Superior temporal gyrus (tissue), 1 donor: ENCODE measurements around the gene LAIR2.
A peak's percentile ranks its signal among the peaks of the same experiment; 100 is the strongest.
"Not testable (repeated sequence)": the region's sequence is repeated elsewhere in the genome, so short reads cannot be mapped to it uniquely, and the experiment has no call there.

ENCODE experiments used
- DNase-seq: peaks from one replicate; pipeline ENCODE4 v3.0.0-alpha.2; 2016; ENCODE audit errors: extremely low spot score

LAIR2 gene

DNA sequence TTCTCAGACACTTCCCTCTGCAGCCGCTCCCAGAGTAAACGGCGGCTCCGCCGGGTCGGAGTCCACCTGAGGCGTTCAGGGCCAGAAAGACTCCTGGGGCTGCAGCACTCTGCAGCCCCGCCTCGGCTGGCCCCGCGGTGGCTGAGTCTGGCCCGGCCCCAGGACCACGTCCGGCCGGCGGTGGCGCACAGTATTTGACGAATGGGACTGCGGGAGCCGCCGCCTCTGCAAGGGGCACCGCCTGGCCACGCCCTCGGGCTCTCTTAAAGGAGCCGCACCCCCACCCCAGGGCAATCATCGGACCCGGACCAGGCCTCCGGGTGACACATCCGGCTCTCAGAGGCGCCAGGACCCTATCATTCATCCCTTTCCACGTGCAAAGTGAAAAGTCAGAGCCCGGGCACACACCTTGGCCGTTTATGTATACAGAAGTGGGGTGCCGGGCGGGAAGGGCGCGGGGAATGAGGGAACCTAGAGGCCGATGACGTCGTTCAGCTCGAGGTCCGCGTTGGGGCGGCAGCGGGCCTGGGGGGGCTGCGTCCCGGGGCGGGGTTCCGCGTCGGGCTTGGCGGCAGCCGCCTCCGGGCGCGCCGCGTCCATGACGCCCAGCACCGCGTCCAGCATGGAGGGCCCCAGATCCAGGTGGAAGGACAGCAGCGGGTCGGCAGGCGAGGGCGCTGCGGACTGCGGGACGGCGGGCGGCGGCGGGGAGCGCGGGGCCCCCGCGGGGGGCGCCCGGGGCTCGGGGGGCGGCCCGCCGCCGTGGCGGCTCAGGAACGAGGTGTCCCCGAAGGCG, 37.8 kb upstream of the LAIR2 start:
- DNase-seq: peak; percentile 79

GRCh38 chr19:54465426-54466109, 37.1 kb upstream of the LAIR2 start:
- no peak for DNase-seq

GRCh38 chr19:54466110-54466480, 36.5 kb upstream of the LAIR2 start:
- not testable (repeated sequence) for DNase-seq

GRCh38 chr19:54469496-54469934, 33.1 kb upstream of the LAIR2 start:
- no peak for DNase-seq

DNA sequence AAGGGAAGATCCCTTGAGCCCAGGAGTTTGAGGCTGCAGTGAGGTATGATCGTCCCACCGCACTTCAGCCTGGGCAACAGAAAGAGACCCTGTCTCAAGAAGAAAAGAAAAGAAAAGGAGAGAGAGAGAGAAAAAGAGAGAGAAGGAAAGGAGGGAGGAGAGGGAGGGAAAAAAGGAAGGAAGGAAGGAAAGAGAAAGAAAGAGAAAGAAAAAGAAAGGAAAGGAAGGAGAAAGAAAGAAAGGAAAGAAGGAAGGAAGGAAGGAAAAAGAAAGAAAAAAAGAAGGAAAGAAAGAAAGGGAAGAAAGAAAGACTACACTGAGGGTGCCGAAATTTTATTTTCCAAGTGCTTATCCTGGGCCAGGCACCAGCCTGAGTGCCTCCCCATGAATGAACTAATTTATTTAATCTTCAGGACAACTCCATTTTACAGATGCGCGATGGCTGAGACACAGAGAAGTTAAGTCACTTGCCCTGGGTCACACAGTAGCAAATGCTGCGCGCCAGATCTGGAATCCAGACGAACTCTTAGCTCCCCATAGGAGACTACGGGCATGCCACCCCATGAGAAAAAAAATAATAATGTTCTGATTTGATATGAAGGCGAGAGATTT, 32.2 kb upstream of the LAIR2 start:
- no peak for DNase-seq

GRCh38 chr19:54470991-54471782, 31.4 kb upstream of the LAIR2 start:
- DNase-seq: peak; percentile 49

- DNase-seq: no peak
Measured at GRCh38 chr19:54473071-54473891, 29.4 kb upstream of the LAIR2 start, which contains the start of gene CDC42EP5. Gene CDC42EP5, minus strand, starts transcription at chr19:54473296. Its CDS starts 7,749 bp downstream, at chr19:54465547.

GRCh38 chr19:54473892-54474372, 28.7 kb upstream of the LAIR2 start:
- DNase-seq: no peak

- no peak for DNase-seq
Measured at GRCh38 chr19:54475706-54476105, 26.9 kb upstream of the LAIR2 start.

- no peak for DNase-seq
Measured at GRCh38 chr19:54477650-54478049, 25.0 kb upstream of the LAIR2 start.

- peak; percentile 52 for DNase-seq
Measured at GRCh38 chr19:54478677-54479266, 23.9 kb upstream of the LAIR2 start.

DNA sequence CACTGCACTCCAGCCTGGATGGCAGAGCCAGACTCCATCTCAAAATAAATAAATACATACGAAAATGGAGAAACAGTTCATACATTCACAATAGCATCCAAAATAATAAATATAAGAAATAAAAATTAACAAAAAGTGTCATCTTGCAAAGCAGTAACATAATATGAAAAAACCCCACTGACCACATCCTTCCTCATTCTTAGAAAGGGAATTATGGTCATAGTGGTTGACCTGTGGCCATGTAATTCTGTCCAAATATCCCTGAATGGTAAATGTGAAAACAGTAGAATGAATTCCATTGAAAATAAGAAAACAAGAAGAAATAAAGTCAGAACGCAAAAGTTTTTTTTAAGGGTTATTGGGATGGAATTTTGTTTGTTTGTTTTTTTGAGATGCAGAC, 22.6 kb upstream of the LAIR2 start:
- no peak for DNase-seq

GRCh38 chr19:54481326-54481930, 21.2 kb upstream of the LAIR2 start:
- peak; percentile 76 for DNase-seq

GRCh38 chr19:54482889-54483288, 19.7 kb upstream of the LAIR2 start:
- DNase-seq: no peak

- DNase-seq: no peak
Measured at GRCh38 chr19:54484451-54484850, 18.2 kb upstream of the LAIR2 start.

- DNase-seq: no peak
Measured at GRCh38 chr19:54485851-54486250, 16.8 kb upstream of the LAIR2 start.

DNA sequence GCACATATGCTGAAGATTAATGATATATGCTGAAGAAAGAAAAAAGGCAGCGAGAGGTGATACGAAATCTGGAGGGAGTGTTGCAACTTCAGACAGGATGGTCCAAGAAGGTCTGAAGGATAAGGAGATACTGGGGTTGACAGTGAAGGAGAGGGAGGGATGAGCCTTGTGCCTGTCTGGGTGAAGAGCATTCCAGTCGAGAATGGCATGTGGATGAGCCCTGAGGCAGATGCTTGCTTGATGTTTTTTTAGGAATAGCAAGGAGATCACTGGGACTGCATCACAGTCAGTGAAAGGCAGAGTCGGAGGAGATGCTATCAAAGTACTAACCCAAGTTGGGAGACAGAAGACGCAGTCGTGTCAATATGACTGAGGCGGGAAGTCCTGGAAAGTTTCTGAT, 13.3 kb upstream of the LAIR2 start:
- no peak for DNase-seq

DNA sequence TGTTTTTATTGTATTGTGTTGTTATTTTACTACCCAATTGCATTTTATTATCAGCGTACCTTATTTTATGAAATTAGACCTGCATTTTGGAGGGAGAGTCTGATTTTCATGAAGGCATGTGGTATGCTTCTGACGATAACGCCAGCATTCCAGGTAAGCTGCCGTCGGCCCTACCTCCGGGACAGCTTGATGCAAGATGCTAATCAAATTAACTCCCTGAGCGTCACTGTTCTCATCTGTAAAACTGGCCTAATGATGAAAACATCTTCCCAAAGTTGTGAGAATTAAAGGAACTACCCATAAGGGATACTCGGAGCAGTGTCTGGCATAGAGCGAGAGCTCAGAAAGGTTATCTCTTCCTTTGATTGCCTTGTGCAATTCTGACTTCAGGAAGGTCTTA, 12.9 kb upstream of the LAIR2 start:
- no peak for DNase-seq

- no peak for DNase-seq
Measured at GRCh38 chr19:54492568-54492967, 10.1 kb upstream of the LAIR2 start.

GRCh38 chr19:54493056-54493455, 9.6 kb upstream of the LAIR2 start:
- DNase-seq: not testable (repeated sequence)
